H9 (cell line): ENCODE results near the gene C10orf71. TPM values are rescaled to one million over a fixed set of nuclear protein-coding genes. Genes with fewer than 3 reads are reported as not detected.

Experiments
- DNase-seq: peaks from one replicate; pipeline ENCODE4 v3.0.0-alpha.2; 2017
- H2AFZ ChIP-seq: one replicate; pipeline ENCODE4 v1.6.1; 2013; ENCODE audit warnings: mild to moderate bottlenecking, low read length, control low read depth, moderate library complexity
- H2AK5ac ChIP-seq: 2 replicates; pipeline ENCODE4 v1.6.1; 2013; ENCODE audit warnings: low read length, control low read depth, mixed read lengths; ENCODE audit not compliant: insufficient read length
- H2BK120ac ChIP-seq: one replicate; pipeline ENCODE4 v1.6.1; 2013; ENCODE audit warnings: low read depth, mild to moderate bottlenecking, low read length, control low read depth, inconsistent platforms; ENCODE audit not compliant: poor library complexity, severe bottlenecking
- H2BK12ac ChIP-seq: 2 replicates; pipeline ENCODE4 v1.6.1; 2013; ENCODE audit warnings: low read length, control low read depth, mixed read lengths, low read depth; ENCODE audit not compliant: insufficient read length
- H2BK15ac ChIP-seq: 2 replicates; pipeline ENCODE4 v1.6.1; 2013; ENCODE audit warnings: low read depth, low read length, control low read depth
- H2BK20ac ChIP-seq: one replicate; pipeline ENCODE4 v1.6.1; 2013; ENCODE audit warnings: low read depth, mild to moderate bottlenecking, low read length, control low read depth, inconsistent platforms; ENCODE audit not compliant: poor library complexity, severe bottlenecking
- H2BK5ac ChIP-seq: 2 replicates; pipeline ENCODE4 v1.6.1; 2013; ENCODE audit warnings: low read length, control low read depth, mixed read lengths; ENCODE audit not compliant: insufficient read length
- H3K14ac ChIP-seq: 2 replicates; pipeline ENCODE4 v1.6.1; 2013; ENCODE audit warnings: low read length, control low read depth; ENCODE audit not compliant: insufficient read depth
- H3K18ac ChIP-seq: 2 replicates; pipeline ENCODE4 v1.6.1; 2013; ENCODE audit warnings: low read depth, mild to moderate bottlenecking, mixed read lengths, low read length, control low read depth; ENCODE audit not compliant: insufficient read length
- H3K23ac ChIP-seq: 2 replicates; pipeline ENCODE4 v1.6.1; 2013; ENCODE audit warnings: low read length, control low read depth, mixed read lengths, low read depth; ENCODE audit not compliant: insufficient read length
- H3K23me2 ChIP-seq: 2 replicates; pipeline ENCODE4 v1.6.1; 2013; ENCODE audit warnings: low read depth, mild to moderate bottlenecking, mixed read lengths, low read length, control low read depth; ENCODE audit not compliant: insufficient read length, poor library complexity, severe bottlenecking
- H3K27ac ChIP-seq: 2 replicates; pipeline ENCODE4 v1.5.1; 2013; ENCODE audit warnings: low read length, control low read depth, mixed read lengths, low read depth; ENCODE audit not compliant: insufficient read length
- H3K27me3 ChIP-seq: 2 replicates; pipeline ENCODE4 v1.6.1; 2013; ENCODE audit warnings: low read length, control low read depth, inconsistent platforms; ENCODE audit not compliant: insufficient read depth
- H3K4ac ChIP-seq: 2 replicates; pipeline ENCODE4 v1.6.1; 2013; ENCODE audit warnings: low read depth, mild to moderate bottlenecking, control low read depth, inconsistent platforms, low read length, moderate library complexity
- H3K4me1 ChIP-seq: 2 replicates; pipeline ENCODE4 v1.6.1; 2013; ENCODE audit warnings: low read length, control low read depth, inconsistent platforms; ENCODE audit not compliant: insufficient read depth
- H3K4me2 ChIP-seq: 2 replicates; pipeline ENCODE4 v1.6.1; 2013; ENCODE audit warnings: low read length, control low read depth, mixed read lengths; ENCODE audit not compliant: insufficient read length, insufficient read depth
- H3K56ac ChIP-seq: 2 replicates; pipeline ENCODE4 v1.6.1; 2013; ENCODE audit warnings: low read depth, mild to moderate bottlenecking, mixed read lengths, low read length, control low read depth; ENCODE audit not compliant: insufficient read length
- H3K79me1 ChIP-seq: 2 replicates; pipeline ENCODE4 v1.6.1; 2013; ENCODE audit warnings: low read depth, mild to moderate bottlenecking, moderate library complexity, low read length, control low read depth, inconsistent platforms; ENCODE audit not compliant: insufficient read depth, poor library complexity, severe bottlenecking
- H3K79me2 ChIP-seq: 2 replicates; pipeline ENCODE4 v1.6.1; 2013; ENCODE audit warnings: low read length, control low read depth, inconsistent platforms; ENCODE audit not compliant: insufficient read depth
- H3K9ac ChIP-seq: 2 replicates; pipeline ENCODE4 v1.6.1; 2013; ENCODE audit warnings: low read length, control low read depth, mixed read lengths; ENCODE audit not compliant: insufficient read length; ENCODE audit errors: extremely low read depth
- H3K9me3 ChIP-seq: one replicate; pipeline ENCODE4 v1.6.1; 2013; ENCODE audit warnings: low read depth, low read length, inconsistent platforms; ENCODE audit not compliant: control insufficient read depth
- H3T11ph ChIP-seq: one replicate; pipeline ENCODE4 v1.6.1; 2013; ENCODE audit warnings: mild to moderate bottlenecking, low read length, control low read depth, inconsistent platforms
- H4K20me1 ChIP-seq: one replicate; pipeline ENCODE4 v1.6.1; 2013; ENCODE audit not compliant: control insufficient read depth, insufficient read length, insufficient read depth
- H4K5ac ChIP-seq: 2 replicates; pipeline ENCODE4 v1.6.1; 2013; ENCODE audit warnings: low read depth, mild to moderate bottlenecking, mixed read lengths, low read length, control low read depth; ENCODE audit not compliant: insufficient read length
- H4K8ac ChIP-seq: replicated peaks from 2 replicates; pipeline ENCODE4 v1.6.1; 2013; ENCODE audit warnings: low read length, control low read depth, mixed read lengths, low read depth; ENCODE audit not compliant: insufficient read length
- H4K91ac ChIP-seq: 2 replicates; pipeline ENCODE4 v1.6.1; 2013; ENCODE audit warnings: low read depth, mild to moderate bottlenecking, moderate library complexity, mixed read lengths, low read length, control low read depth; ENCODE audit not compliant: insufficient read length
- H3K27ac Mint-ChIP-seq, 3 experiments: 2 replicates in 2 of 3; 3 replicates in 1 of 3; pipeline ENCODE4 v1.8.0; 2020 to 2021; ENCODE audit warnings: mixed read lengths in 3 of 3, mild to moderate bottlenecking in 1 of 3, moderate library complexity in 1 of 3
- H3K27me3 Mint-ChIP-seq: 2 replicates; pipeline ENCODE4 v1.8.0; 2021; ENCODE audit warnings: low read depth, mild to moderate bottlenecking, moderate library complexity, mixed read lengths
- H3K36me3 Mint-ChIP-seq, 3 experiments: 2 replicates in 2 of 3; 3 replicates in 1 of 3; pipeline ENCODE4 v1.8.0; 2020 to 2021; ENCODE audit warnings: low read depth in 3 of 3, mixed read lengths in 3 of 3; ENCODE audit not compliant: insufficient read depth in 1 of 3
- H3K4me1 Mint-ChIP-seq, 2 experiments: 2 replicates each; pipeline ENCODE4 v1.8.0; 2020; ENCODE audit warnings: mixed read lengths in 2 of 2
- H3K4me3 Mint-ChIP-seq, 2 experiments: 2 replicates in 1 of 2; 3 replicates in 1 of 2; pipeline ENCODE4 v1.8.0; 2020 to 2021; ENCODE audit warnings: mild to moderate bottlenecking in 2 of 2, mixed read lengths in 2 of 2, moderate library complexity in 1 of 2
- H3K9me3 Mint-ChIP-seq, 2 experiments: 2 replicates in 1 of 2; 3 replicates in 1 of 2; pipeline ENCODE4 v1.8.0; 2020; ENCODE audit warnings: mild to moderate bottlenecking in 2 of 2, mixed read lengths in 2 of 2, moderate library complexity in 1 of 2
- WGBS: extraction: QIAGEN DNeasy Blood & Tissue Kit; methylation state at CpG from one replicate; pipeline ENCODE4 v1.1.7; 2013; ENCODE audit warnings: missing lambda C conversion rate, low lambda C conversion rate, mixed read lengths; ENCODE audit not compliant: insufficient read length; ENCODE audit errors: extremely low coverage; 5-methylcytosine and 5-hydroxymethylcytosine counted together
- total RNA-seq: library from RNA; stranded (reverse); gene quantifications from 2 replicates; pipeline ENCODE4 v1.2.1, GENCODE V29; 2021
- TF ChIP-seq, protein P1 (sequence below): fragments of 200-600 bp; sonication (generic); conservative IDR thresholded peaks from 3 replicates; pipeline ENCODE4 v1.8.0; 2021; ENCODE audit warnings: antibody characterized with exemption, mild to moderate bottlenecking

C10orf71 gene
- total RNA-seq, 1 experiment from 2014 or later: not detected

DNA sequence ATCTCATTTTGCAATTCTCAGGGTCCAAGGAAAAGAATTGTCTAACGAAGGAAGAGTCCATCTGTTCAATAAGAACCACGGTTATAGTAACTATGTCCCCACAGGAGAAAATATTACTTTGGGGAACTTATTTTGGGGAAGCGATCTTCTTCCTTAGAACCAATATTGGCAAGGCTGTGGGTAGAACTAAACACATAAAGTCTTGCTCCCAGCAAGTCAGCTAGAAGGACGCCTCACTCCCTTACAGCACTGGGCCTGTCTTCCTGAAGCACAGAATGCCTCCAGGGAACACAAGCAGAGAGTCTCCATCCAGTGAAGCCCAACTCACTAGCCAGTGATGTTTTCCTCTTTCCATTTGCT lies 30.2 kb downstream of the C10orf71 start:
- Histone ChIP-seq H3K9me3 (no peaks in the 10 kb centered on the region), H3K4me1 (no peaks in the 10 kb centered on the region), H3K9ac (no peak overlapping the region), H4K8ac (no peak overlapping the region), H2BK12ac (no peak overlapping the region), H3K4ac (no peak overlapping the region), H3K4me2 (no peak overlapping the region), H3K18ac (no peak overlapping the region), H2AK5ac (no peak overlapping the region), H4K20me1 (no peaks in the 10 kb centered on the region), H3K27ac (no peak overlapping the region), H3K79me1 (no peaks in the 10 kb centered on the region), H2BK120ac (no peak overlapping the region), H2BK20ac (no peak overlapping the region), H2BK15ac (no peak overlapping the region), H3K23me2 (no peaks in the 10 kb centered on the region), H3K56ac (no peak overlapping the region), H3K14ac (no peak overlapping the region), H3K27me3 (no peaks in the 10 kb centered on the region), H2BK5ac (no peak overlapping the region), H4K5ac (no peak overlapping the region), H3K23ac (no peak overlapping the region), H3T11ph (no peak overlapping the region), H3K79me2 (no peaks in the 10 kb centered on the region), H4K91ac (no peak overlapping the region), H2AFZ (no peak overlapping the region)
- H3K27ac Mint-ChIP-seq: no peak overlapping the region
- no peaks in the 10 kb centered on the region; a peak in 1 of 5 replicates for H3K9me3 Mint-ChIP-seq
- no peak overlapping the region for H3K4me3 Mint-ChIP-seq
- TF ChIP-seq, protein P1, sequence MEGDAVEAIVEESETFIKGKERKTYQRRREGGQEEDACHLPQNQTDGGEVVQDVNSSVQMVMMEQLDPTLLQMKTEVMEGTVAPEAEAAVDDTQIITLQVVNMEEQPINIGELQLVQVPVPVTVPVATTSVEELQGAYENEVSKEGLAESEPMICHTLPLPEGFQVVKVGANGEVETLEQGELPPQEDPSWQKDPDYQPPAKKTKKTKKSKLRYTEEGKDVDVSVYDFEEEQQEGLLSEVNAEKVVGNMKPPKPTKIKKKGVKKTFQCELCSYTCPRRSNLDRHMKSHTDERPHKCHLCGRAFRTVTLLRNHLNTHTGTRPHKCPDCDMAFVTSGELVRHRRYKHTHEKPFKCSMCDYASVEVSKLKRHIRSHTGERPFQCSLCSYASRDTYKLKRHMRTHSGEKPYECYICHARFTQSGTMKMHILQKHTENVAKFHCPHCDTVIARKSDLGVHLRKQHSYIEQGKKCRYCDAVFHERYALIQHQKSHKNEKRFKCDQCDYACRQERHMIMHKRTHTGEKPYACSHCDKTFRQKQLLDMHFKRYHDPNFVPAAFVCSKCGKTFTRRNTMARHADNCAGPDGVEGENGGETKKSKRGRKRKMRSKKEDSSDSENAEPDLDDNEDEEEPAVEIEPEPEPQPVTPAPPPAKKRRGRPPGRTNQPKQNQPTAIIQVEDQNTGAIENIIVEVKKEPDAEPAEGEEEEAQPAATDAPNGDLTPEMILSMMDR: no peak
- H3K4me1 Mint-ChIP-seq: peaks cover 4 to 6% of the 10 kb centered on the region in 2 experiments
- WGBS: no CpG with 5 or more reads among the region's 4 CpGs
- peaks cover 13% of the 10 kb centered on the region for H3K27me3 Mint-ChIP-seq
- no peak for DNase-seq
- H3K36me3 Mint-ChIP-seq: no peaks in the 10 kb centered on the region
